Adipocyte (in vitro differentiated cells): ENCODE results near the gene TSPAN32.

Experiments
- DNase-seq: peaks from one replicate; pipeline ENCODE4 v3.0.0-alpha.2; 2015; ENCODE audit warnings: low read depth
- H3K27me3 ChIP-seq: replicated peaks from 2 replicates; pipeline ENCODE4 v1.7.0; 2013; ENCODE audit warnings: mild to moderate bottlenecking, low read length, moderate library complexity; ENCODE audit not compliant: control insufficient read depth, insufficient read depth
- H3K36me3 ChIP-seq: 2 replicates; pipeline ENCODE4 v1.7.0; 2013; ENCODE audit warnings: low read length, mild to moderate bottlenecking, moderate library complexity; ENCODE audit not compliant: control insufficient read depth, insufficient read depth, severe bottlenecking
- H3K4me1 ChIP-seq: 2 replicates; pipeline ENCODE4 v1.7.0; 2013; ENCODE audit warnings: mild to moderate bottlenecking, low read length, moderate library complexity; ENCODE audit not compliant: control insufficient read depth, insufficient read depth
- H3K4me3 ChIP-seq: 2 replicates; pipeline ENCODE4 v1.7.0; 2013; ENCODE audit warnings: mild to moderate bottlenecking, low read length, moderate library complexity
- H3K9ac ChIP-seq: 2 replicates; pipeline ENCODE4 v1.7.0; 2013; ENCODE audit warnings: mild to moderate bottlenecking, low read length, moderate library complexity
- H3K9me3 ChIP-seq: 2 replicates; pipeline ENCODE4 v1.7.0; 2013; ENCODE audit warnings: mild to moderate bottlenecking, low read length, moderate library complexity; ENCODE audit not compliant: control insufficient read depth

The TSPAN32 gene

DNA sequence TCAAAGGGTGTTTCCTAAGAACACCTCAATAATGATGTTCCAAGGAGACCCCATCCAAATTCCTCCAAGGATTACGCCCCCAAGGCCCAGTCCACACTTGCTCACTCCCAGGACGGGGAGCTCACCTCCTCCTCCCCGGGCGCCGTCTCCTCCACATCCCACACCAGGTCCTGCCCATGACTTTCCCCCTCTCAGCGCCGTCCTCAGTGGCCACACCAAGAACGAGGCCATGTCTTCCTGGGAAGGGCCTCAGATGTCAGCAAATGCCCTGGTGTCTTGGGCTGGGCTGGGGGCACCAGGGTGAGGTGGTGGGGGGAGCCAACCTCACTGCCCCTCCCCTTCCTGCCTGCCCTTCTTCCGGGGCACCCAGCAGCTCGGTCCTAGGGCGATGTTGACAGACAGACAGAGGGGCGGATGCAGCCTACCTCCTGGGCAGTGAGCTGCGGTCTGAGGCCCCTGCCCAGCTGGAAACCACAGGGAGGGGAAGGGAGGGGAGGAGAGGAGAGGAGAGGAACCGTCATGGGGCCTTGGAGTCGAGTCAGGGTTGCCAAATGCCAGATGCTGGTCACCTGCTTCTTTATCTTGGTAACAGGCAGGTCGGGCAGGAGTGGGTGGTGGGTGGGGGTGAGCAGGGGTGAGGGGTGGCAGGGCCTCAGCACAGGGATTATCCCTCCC is at the start of gene TSPAN32, which contains the start of gene C11orf21:
Gene TSPAN32 (plus strand): TSS at position 383 of the 675 bp plus-strand sequence. CDS start 137 bp downstream, at position 520.
Gene C11orf21 (minus strand): TSS at position 288 of the 675 bp plus-strand sequence. CDS start 110 bp downstream, at position 178.
- H3K27me3 ChIP-seq: peaks cover 23% of the 10 kb centered on the region
- DNase-seq: peak; percentile 23
- no peaks in the 10 kb centered on the region for H3K9me3 ChIP-seq
- H3K4me1 ChIP-seq: peaks cover 12% of the 10 kb centered on the region
- H3K36me3 ChIP-seq: no peaks in the 10 kb centered on the region
- no peak within 1 kb of the TSS for H3K4me3 ChIP-seq
- H3K9ac ChIP-seq: no peak within 1 kb of the TSS

- Histone ChIP-seq H3K27me3 (peaks cover 31% of the 10 kb centered on the region), H3K9ac (no peak overlapping the region), H3K9me3 (peaks cover 11% of the 10 kb centered on the region), H3K36me3 (no peaks in the 10 kb centered on the region), H3K4me3 (no peak overlapping the region), H3K4me1 (no peaks in the 10 kb centered on the region)
- DNase-seq: no peak
Measured at GRCh38 chr11:2252018-2252417, 49.8 kb upstream of the TSPAN32 start.

- Histone ChIP-seq H3K4me1 (no peaks in the 10 kb centered on the region), H3K9ac (no peak overlapping the region), H3K9me3 (peaks cover 11% of the 10 kb centered on the region), H3K27me3 (peaks cover 23% of the 10 kb centered on the region), H3K36me3 (no peaks in the 10 kb centered on the region), H3K4me3 (no peak overlapping the region)
- no peak for DNase-seq
Measured at GRCh38 chr11:2256293-2256913, 45.4 kb upstream of the TSPAN32 start.

DNA sequence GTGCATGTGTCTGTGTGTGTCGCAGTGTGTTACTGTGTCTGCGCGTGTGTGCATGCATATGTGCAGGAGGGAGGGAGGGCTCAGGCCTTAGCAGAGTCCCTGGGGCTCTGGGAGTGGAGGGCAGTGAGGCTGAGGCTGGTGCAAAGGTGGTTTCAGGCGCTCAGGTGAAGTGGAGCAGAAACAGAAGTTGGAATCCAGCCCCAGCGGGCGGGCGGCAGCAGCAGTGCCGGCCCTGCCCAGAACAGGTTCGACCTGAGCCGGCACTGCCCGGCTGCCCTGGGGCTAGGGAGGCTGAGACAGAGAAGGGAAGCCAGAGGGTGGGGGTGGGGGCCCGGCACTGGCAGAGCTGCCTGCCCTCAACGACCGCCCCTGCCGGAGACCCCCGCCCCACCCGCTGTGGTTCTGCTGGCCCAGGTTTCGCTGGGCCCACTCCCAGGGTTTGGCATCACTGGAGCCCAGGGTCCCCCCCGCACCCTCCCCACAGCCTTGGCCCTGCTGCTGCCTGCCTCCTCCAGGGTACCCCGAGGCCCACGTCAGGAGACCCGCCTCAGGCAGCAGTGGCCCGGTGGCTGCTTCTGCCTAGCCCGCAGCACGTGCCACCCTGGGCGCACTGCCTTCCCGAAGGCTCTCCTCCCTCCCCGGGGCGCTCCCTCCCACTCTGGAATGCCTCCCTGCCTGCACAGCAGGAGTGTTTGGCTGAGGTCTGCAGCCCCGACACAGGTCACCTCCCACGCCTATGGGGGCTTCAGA is 44.7 kb upstream of the TSPAN32 start:
- Histone ChIP-seq H3K36me3 (no peaks in the 10 kb centered on the region), H3K4me1 (no peaks in the 10 kb centered on the region), H3K9me3 (peaks cover 11% of the 10 kb centered on the region), H3K27me3 (peaks cover 27% of the 10 kb centered on the region), H3K9ac (no peak overlapping the region), H3K4me3 (no peak overlapping the region)
- DNase-seq: no peak

DNA sequence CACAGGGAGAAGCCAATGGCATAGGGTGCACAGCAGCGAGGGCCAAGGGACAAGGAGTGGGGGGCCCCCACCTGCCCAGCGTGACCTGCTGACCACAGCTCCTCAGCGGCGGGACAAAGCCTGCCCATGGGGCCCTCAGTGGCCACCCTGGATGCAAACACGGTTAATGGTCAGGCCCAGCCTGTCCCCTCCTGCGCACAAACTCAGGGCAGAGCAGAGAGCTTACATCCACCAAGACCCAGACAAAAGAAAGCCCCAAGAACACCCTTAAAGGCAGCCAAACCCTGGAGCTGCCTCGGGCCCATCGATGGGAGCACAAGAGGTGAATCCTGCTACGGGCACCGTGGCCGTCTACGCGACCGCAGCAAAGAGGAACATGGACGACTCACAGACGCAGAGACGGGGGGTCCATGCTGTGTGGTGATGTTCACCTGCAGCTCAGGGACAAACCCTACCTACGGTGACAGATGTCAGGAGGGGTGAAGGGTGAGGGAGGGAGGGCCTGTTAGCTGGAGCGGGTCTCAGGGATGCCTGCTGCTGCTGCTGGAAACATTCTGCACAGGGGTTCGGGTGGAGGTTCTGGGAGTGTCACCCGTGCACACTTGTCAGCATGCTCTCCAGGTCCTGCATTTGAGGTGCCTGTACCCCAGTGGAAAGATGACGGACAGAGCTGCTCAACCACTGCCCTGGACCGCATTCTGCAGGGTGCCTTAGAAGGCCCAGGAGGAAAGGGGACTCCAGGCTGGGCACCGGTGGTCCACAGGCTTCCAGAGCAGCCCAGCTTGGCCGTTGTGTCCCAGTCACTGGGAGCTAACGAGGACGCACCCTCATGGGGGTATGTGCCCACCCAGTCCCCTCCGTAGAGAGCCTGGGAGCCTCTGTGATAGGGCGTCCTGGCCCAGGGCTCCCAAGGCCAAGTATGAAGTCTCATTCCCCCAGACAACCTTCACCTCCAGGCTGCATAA is 43.0 kb upstream of the TSPAN32 start:
- peaks cover 25% of the 10 kb centered on the region for H3K27me3 ChIP-seq
- no peak for DNase-seq
- H3K9ac ChIP-seq: no peak overlapping the region
- H3K4me3 ChIP-seq: no peak overlapping the region
- no peaks in the 10 kb centered on the region for H3K36me3 ChIP-seq
- H3K4me1 ChIP-seq: no peaks in the 10 kb centered on the region
- peaks cover 11% of the 10 kb centered on the region for H3K9me3 ChIP-seq

DNA sequence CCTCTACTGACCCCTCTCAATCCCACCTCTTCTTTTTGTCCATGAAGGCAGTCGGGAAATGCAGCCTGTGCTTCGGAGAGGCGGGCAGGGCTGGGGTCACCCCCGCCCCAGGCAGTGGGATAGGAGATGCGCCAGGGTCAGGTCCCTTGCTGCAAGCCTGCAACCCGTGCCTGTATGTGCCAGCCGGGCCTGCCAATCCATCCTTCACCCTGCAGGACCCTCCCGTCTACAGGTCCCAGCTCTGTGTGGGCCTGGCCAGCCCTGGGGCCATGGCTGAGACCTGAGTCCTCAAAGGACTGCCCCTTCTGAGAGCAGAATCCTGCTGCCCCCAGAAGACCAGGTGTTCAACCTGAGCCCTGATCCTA is 42.4 kb upstream of the TSPAN32 start:
- H3K4me3 ChIP-seq: no peak overlapping the region
- H3K36me3 ChIP-seq: no peaks in the 10 kb centered on the region

DNA sequence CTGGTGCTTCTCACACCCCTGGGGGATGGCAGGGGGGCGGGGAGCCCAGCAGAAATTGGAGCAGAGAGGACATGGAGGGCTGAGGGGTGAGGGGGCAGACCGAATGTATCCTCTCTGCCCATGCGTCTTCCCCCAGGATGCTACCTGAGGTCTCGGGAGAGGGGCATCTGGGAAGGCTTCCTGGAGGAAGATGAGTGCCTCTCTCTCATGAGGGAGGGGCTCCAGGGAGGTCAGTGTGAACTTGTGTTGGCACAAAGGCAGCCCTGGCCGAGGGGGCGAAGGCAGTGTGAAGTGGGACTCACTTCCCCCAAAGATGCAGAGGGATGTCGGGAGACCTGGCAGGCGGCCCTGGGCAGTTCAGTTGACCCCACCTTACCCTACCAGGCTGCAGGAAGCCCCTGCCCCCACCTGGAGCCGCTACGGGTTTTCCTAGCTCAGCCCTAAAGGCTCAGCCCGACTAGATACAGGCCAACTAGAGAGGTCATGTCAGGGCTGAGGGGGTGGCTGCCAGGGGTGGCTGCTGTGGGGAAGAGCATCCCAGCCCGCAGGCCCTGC is 41.8 kb upstream of the TSPAN32 start:
- Histone ChIP-seq H3K27me3 (peaks cover 25% of the 10 kb centered on the region), H3K4me3 (no peak overlapping the region), H3K9me3 (peaks cover 7% of the 10 kb centered on the region), H3K4me1 (no peaks in the 10 kb centered on the region), H3K36me3 (no peaks in the 10 kb centered on the region), H3K9ac (no peak overlapping the region)
- no peak for DNase-seq

More for the DNA sequence above, 42.4 kb upstream of the TSPAN32 start:
- DNase-seq: no peak
- Histone ChIP-seq H3K27me3 (peaks cover 25% of the 10 kb centered on the region), H3K9me3 (peaks cover 7% of the 10 kb centered on the region), H3K9ac (no peak overlapping the region), H3K4me1 (no peaks in the 10 kb centered on the region)

DNA sequence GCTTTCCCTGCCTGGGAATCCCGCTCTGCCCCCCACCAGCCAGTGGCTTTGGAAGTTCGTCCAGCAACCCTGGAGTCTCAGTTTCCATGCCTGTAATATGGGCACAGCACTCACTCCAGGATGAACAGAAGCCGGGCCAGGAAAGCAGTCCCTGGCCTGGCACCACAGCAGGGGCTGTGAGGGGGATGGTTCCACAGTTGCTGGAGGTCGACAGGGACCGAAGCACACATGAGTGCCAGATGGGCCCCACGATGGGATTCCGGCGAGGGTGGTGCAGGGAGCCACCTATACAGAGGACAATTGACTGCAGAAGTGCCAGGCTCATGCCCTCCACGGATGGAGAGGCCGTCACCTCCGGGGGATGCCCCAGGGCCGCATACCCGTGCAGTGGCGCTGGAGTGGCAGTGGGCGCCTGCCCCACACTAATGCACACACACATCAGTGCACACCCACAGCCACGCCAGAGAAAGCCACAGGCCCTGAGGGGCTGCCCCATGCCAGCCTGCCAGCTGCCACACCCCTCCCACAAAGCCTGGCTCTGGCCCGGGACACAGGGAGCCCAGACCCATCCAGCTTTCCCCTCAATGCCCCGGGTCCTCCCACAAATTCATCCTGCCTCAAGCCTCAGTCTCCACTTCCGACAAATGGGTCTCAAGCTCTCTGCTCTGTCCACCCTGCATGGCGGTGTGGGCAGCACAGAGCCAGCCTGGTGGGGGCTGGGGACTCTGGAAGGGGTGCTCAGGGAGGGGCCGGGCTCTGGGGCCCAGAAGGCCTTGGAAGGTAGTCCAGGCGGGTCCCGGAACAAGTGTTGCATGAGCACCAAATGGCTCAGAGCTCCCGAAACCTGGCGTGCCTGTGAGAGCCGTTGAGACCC is 41.1 kb upstream of the TSPAN32 start:
- Histone ChIP-seq H3K9me3 (peaks cover under 1% of the 10 kb centered on the region), H3K36me3 (no peaks in the 10 kb centered on the region), H3K9ac (no peak overlapping the region), H3K27me3 (peaks cover 25% of the 10 kb centered on the region), H3K4me1 (no peaks in the 10 kb centered on the region), H3K4me3 (no peak overlapping the region)
- DNase-seq: no peak

DNA sequence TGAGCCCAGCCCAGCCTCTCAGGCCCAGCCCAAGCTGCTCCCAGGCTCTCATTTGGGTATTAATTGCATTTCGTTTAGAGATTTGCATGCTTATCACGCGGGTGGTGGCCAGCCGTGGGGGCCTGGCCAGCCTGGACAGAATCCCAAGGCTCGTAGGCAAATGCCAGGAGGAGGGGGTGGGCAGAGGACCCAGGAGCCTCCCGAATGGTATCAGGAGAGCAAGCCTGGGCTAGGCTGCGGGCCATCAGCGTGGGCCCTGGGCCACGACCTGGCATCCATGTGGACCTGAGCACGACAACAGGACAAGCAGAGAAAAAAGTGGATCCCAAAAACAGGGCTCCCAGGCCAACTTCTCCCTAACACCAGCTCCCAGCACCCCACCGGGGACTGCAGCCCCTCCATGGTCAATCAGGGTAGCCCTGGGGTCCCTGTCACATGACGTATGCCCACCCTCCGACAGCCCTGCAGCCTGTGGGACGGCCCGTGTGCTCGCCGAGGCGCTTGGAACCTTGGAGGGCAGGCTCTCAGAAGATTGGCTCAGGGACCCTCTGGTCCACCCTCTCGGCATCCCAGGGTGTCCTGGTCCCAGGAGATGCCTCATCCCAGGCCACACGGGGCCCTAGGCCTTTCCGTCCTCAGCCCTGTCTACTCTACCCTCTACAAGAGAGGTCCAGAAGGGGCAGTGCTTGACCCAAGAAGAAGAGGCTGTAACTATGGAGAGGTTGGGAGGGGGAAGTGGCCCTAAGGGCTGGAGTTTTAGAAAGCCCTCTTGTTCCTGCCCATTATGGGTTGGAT is 40.2 kb upstream of the TSPAN32 start:
- Histone ChIP-seq H3K9me3 (no peaks in the 10 kb centered on the region), H3K9ac (no peak overlapping the region), H3K4me3 (no peak overlapping the region), H3K36me3 (no peaks in the 10 kb centered on the region), H3K27me3 (peaks cover 25% of the 10 kb centered on the region), H3K4me1 (no peaks in the 10 kb centered on the region)
- no peak for DNase-seq
